PC-3 (cell line): ENCODE data around the gene CAPN7.

ENCODE experiments used
- CTCF ChIP-seq: fragments of 300-600 bp; sonication (generic); conservative IDR thresholded peaks from 2 replicates; pipeline ENCODE4 v1.5.1; 2017; ENCODE audit warnings: antibody characterized with exemption, low read depth, mild to moderate bottlenecking, low read length
- EZH2 ChIP-seq: fragments of 300-600 bp; sonication (generic); IDR thresholded peaks from one replicate; pipeline ENCODE4 v1.6.1; 2017; ENCODE audit warnings: antibody characterized with exemption, mild to moderate bottlenecking, low read length; ENCODE audit not compliant: unreplicated experiment
- EZH2phosphoT487 ChIP-seq: fragments of 300-600 bp; sonication (generic); IDR thresholded peaks from 2 replicates; pipeline ENCODE4 v1.6.1; 2018; ENCODE audit warnings: mild to moderate bottlenecking, antibody characterized with exemption, low read length, borderline replicate concordance

DNA sequence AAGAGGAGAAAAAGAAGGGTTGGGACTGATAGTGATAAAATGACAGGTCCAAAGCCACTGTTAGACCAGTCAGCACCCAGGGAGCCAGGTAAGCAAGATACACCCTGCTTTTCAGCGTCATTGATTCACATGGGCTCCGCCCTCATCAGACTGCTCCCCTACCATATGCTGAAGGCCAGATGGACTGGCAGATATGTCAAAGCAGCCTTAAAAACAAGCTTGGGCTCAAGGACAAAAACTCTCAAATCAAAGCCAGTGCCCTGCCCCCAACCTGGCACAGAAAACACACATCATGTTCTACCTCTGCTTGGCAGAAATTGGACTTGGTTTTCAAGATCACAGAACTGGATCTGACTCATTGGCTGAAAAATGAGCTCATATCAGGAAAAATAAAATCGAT, 93.0 kb downstream of the CAPN7 start:
- TF ChIP-seq CTCF (no peak), EZH2 (no peak), EZH2phosphoT487 (no peak)
